Measurements from ENCODE around the gene PKP2. TPM values are rescaled to one million over a fixed set of nuclear protein-coding genes. Genes with fewer than 3 reads are reported as not detected.
A peak's percentile ranks its signal among the peaks of the same experiment; 100 is the strongest.
"Not testable (repeated sequence)": the region's sequence is repeated elsewhere in the genome, so short reads cannot be mapped to it uniquely, and the experiment has no call there.

The PKP2 gene
- total RNA-seq, 1 donor from 2014 or later, result not detected

- H3K4me3 Mint-ChIP-seq, result no peak overlapping the region
- no peaks in the 10 kb centered on the region for H3K9me3 Mint-ChIP-seq
- no peaks in the 10 kb centered on the region for H3K4me1 Mint-ChIP-seq (ENCODE audit: low read depth)
- no peaks in the 10 kb centered on the region for H3K36me3 Mint-ChIP-seq (ENCODE audit: low read depth)
- intact Hi-C loops (cut with micrococcal nuclease), result no loop called here
- H3K27ac Mint-ChIP-seq, result no peak overlapping the region
- H3K27me3 Mint-ChIP-seq (ENCODE audit: insufficient read depth), result peaks cover 3% of the 10 kb centered on the region
- DNase-seq (ENCODE audit: low spot score), result no peak
These were observed 10.0 kb upstream of the PKP2 start for GRCh38 chr12:32906399-32907165.

GRCh38 chr12:32903763-32904162, 7.2 kb upstream of the PKP2 start:
- Mint-ChIP-seq H3K9me3 (no peaks in the 10 kb centered on the region), H3K36me3 (ENCODE audit: low read depth) (no peaks in the 10 kb centered on the region), H3K4me3 (no peak overlapping the region), H3K4me1 (ENCODE audit: low read depth) (no peaks in the 10 kb centered on the region), H3K27ac (no peak overlapping the region), H3K27me3 (ENCODE audit: insufficient read depth) (peaks cover 6% of the 10 kb centered on the region)
- DNase-seq (ENCODE audit: low spot score), result no peak
- intact Hi-C loops (cut with micrococcal nuclease), result no loop called here

GRCh38 chr12:32903318-32903717, 6.7 kb upstream of the PKP2 start:
- intact Hi-C loops (cut with micrococcal nuclease), result no loop called here
- Mint-ChIP-seq H3K36me3 (ENCODE audit: low read depth) (no peaks in the 10 kb centered on the region), H3K27ac (no peak overlapping the region), H3K27me3 (ENCODE audit: insufficient read depth) (peaks cover 6% of the 10 kb centered on the region), H3K4me1 (ENCODE audit: low read depth) (no peaks in the 10 kb centered on the region), H3K4me3 (no peak overlapping the region), H3K9me3 (no peaks in the 10 kb centered on the region)
- DNase-seq (ENCODE audit: low spot score), result no peak

GRCh38 chr12:32902287-32902997, 5.9 kb upstream of the PKP2 start:
- H3K27me3 Mint-ChIP-seq (ENCODE audit: insufficient read depth), result peaks cover 11% of the 10 kb centered on the region
- no peaks in the 10 kb centered on the region for H3K36me3 Mint-ChIP-seq (ENCODE audit: low read depth)
- no peaks in the 10 kb centered on the region for H3K4me1 Mint-ChIP-seq (ENCODE audit: low read depth)
- intact Hi-C loops (cut with micrococcal nuclease), result no loop called here
- H3K4me3 Mint-ChIP-seq, result no peak overlapping the region
- no peaks in the 10 kb centered on the region for H3K9me3 Mint-ChIP-seq
- no peak overlapping the region for H3K27ac Mint-ChIP-seq
- DNase-seq (ENCODE audit: low spot score), result no peak

GRCh38 chr12:32901553-32901952, 5.0 kb upstream of the PKP2 start:
- no peaks in the 10 kb centered on the region for H3K9me3 Mint-ChIP-seq
- peaks cover 5% of the 10 kb centered on the region for H3K4me1 Mint-ChIP-seq (ENCODE audit: low read depth)
- intact Hi-C loops (cut with micrococcal nuclease), result no loop called here
- H3K27me3 Mint-ChIP-seq (ENCODE audit: insufficient read depth), result peaks cover 15% of the 10 kb centered on the region
- H3K27ac Mint-ChIP-seq, result no peak overlapping the region
- no peaks in the 10 kb centered on the region for H3K36me3 Mint-ChIP-seq (ENCODE audit: low read depth)
- H3K4me3 Mint-ChIP-seq, result no peak overlapping the region
- DNase-seq (ENCODE audit: low spot score), result no peak

- no peak overlapping the region for H3K27ac Mint-ChIP-seq
- H3K4me1 Mint-ChIP-seq (ENCODE audit: low read depth), result peaks cover 14% of the 10 kb centered on the region
- DNase-seq (ENCODE audit: low spot score), result no peak
- no peaks in the 10 kb centered on the region for H3K36me3 Mint-ChIP-seq (ENCODE audit: low read depth)
- H3K9me3 Mint-ChIP-seq, result no peaks in the 10 kb centered on the region
- H3K27me3 Mint-ChIP-seq (ENCODE audit: insufficient read depth), result peaks cover 43% of the 10 kb centered on the region
- intact Hi-C loops (cut with micrococcal nuclease), result loop anchor here (10.0 kb wide), 1 partner anchor 1127 kb away; the partner anchor contains the start of gene ALG10
- H3K4me3 Mint-ChIP-seq, result peak overlapping the region; percentile 46
These were observed 1.4 kb upstream of the PKP2 start for GRCh38 chr12:32897687-32898573.

GRCh38 chr12:32897281-32897610, 669 bp upstream of the PKP2 start:
- H3K4me1 Mint-ChIP-seq (ENCODE audit: low read depth), result peaks cover 14% of the 10 kb centered on the region
- peak overlapping the region; percentile 46 for H3K4me3 Mint-ChIP-seq
- intact Hi-C loops (cut with micrococcal nuclease), result loop anchor here (10.0 kb wide), 1 partner anchor 1128 kb away; the partner anchor contains the start of gene ALG10
- H3K27me3 Mint-ChIP-seq (ENCODE audit: insufficient read depth), result peaks cover 43% of the 10 kb centered on the region
- H3K27ac Mint-ChIP-seq, result no peak overlapping the region
- DNase-seq (ENCODE audit: low spot score), result no peak
- H3K36me3 Mint-ChIP-seq (ENCODE audit: low read depth), result no peaks in the 10 kb centered on the region
- no peaks in the 10 kb centered on the region for H3K9me3 Mint-ChIP-seq

- Mint-ChIP-seq H3K9me3 (no peaks in the 10 kb centered on the region), H3K36me3 (ENCODE audit: low read depth) (no peaks in the 10 kb centered on the region), H3K27me3 (ENCODE audit: insufficient read depth) (peaks cover 43% of the 10 kb centered on the region), H3K27ac (no peak overlapping the region), H3K4me1 (ENCODE audit: low read depth) (peaks cover 14% of the 10 kb centered on the region), H3K4me3 (peak overlapping the region; percentile 63)
- no peak for DNase-seq (ENCODE audit: low spot score)
- intact Hi-C loops (cut with micrococcal nuclease), result loop anchor here (10.0 kb wide), 1 partner anchor 1129 kb away; the partner anchor contains the start of gene ALG10
These were observed 717 bp downstream of the PKP2 start for GRCh38 chr12:32895688-32896431.

- peaks cover 42% of the 10 kb centered on the region for H3K27me3 Mint-ChIP-seq (ENCODE audit: insufficient read depth)
These were observed 2.0 kb downstream of the PKP2 start for GRCh38 chr12:32894566-32894965.

GRCh38 chr12:32893458-32893857, 3.1 kb downstream of the PKP2 start:
- Mint-ChIP-seq H3K36me3 (ENCODE audit: low read depth) (no peaks in the 10 kb centered on the region), H3K4me3 (no peak overlapping the region), H3K27me3 (ENCODE audit: insufficient read depth) (peaks cover 41% of the 10 kb centered on the region), H3K4me1 (ENCODE audit: low read depth) (peaks cover 14% of the 10 kb centered on the region), H3K9me3 (no peaks in the 10 kb centered on the region), H3K27ac (no peak overlapping the region)
- no peak for DNase-seq (ENCODE audit: low spot score)
- intact Hi-C loops (cut with micrococcal nuclease), result loop anchor here (10.0 kb wide), 1 partner anchor 1131 kb away; the partner anchor contains the start of gene ALG10

More at GRCh38 chr12:32894566-32894965, 2.0 kb downstream of the PKP2 start:
- H3K4me1 Mint-ChIP-seq (ENCODE audit: low read depth), result peaks cover 14% of the 10 kb centered on the region
- no peak overlapping the region for H3K4me3 Mint-ChIP-seq
- H3K27ac Mint-ChIP-seq, result no peak overlapping the region
- no peaks in the 10 kb centered on the region for H3K36me3 Mint-ChIP-seq (ENCODE audit: low read depth)
- no peak for DNase-seq (ENCODE audit: low spot score)
- intact Hi-C loops (cut with micrococcal nuclease), result loop anchor here (10.0 kb wide), 1 partner anchor 1130 kb away; the partner anchor contains the start of gene ALG10
- H3K9me3 Mint-ChIP-seq, result no peaks in the 10 kb centered on the region

GRCh38 chr12:32893043-32893442, 3.5 kb downstream of the PKP2 start:
- H3K27me3 Mint-ChIP-seq (ENCODE audit: insufficient read depth), result peaks cover 40% of the 10 kb centered on the region
- DNase-seq (ENCODE audit: low spot score), result no peak
- no peak overlapping the region for H3K4me3 Mint-ChIP-seq
- H3K27ac Mint-ChIP-seq, result no peak overlapping the region
- no peaks in the 10 kb centered on the region for H3K9me3 Mint-ChIP-seq
- peaks cover 14% of the 10 kb centered on the region for H3K4me1 Mint-ChIP-seq (ENCODE audit: low read depth)
- intact Hi-C loops (cut with micrococcal nuclease), result loop anchor here (10.0 kb wide), 1 partner anchor 1132 kb away; the partner anchor contains the start of gene ALG10
- no peaks in the 10 kb centered on the region for H3K36me3 Mint-ChIP-seq (ENCODE audit: low read depth)

- not testable (repeated sequence) for H3K9me3 Mint-ChIP-seq; H3K4me3 Mint-ChIP-seq; DNase-seq (ENCODE audit: low spot score); H3K27ac Mint-ChIP-seq; H3K36me3 Mint-ChIP-seq (ENCODE audit: low read depth)
- intact Hi-C loops (cut with micrococcal nuclease), result loop anchor here (10.0 kb wide), 1 partner anchor 1132 kb away; the partner anchor contains the start of gene ALG10
- Mint-ChIP-seq H3K27me3 (ENCODE audit: insufficient read depth) (peaks cover 35% of the 10 kb centered on the region), H3K4me1 (ENCODE audit: low read depth) (peaks cover 14% of the 10 kb centered on the region)
These were observed 4.2 kb downstream of the PKP2 start for GRCh38 chr12:32892369-32892768.
